ENCODE measurements around the gene BCL7C. TPM values are rescaled to one million over a fixed set of nuclear protein-coding genes. Genes with fewer than 3 reads are reported as not detected.

BCL7C gene
- total RNA-seq, 1 donor from 2014 or later = 53.9 TPM

DNA sequence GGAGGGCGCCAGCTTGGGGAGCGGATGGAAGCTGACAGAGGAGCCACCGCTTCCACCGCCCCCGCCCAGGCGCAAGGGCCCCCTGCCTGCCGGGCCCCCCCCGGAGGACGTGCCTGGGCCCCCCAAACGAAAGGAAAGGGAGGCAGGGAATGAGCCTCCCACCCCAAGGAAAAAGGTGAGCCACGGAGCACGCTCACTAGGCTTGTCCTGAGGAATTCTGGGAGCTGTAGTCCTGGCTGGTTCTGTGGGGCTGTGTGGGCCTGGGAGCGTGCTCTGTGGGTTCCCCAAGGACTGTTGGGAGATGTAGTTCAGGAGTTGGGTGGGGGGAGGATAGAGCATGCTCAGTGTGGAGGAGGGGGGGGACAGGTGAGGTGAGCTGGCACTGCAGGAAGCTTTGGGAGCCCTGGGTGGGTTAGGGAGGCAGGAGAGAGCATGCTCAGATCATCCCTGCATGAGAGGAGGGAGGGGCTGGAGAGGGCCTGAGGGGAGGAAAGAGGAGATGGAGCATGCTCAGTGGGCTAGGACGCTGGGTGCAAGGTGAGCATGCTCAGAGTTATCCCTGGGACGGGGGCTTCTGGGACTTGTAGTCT lies 34.0 kb upstream of the BCL7C start:
- peaks cover 26% of the 10 kb centered on the region for H3K4me1 Mint-ChIP-seq (ENCODE audit: unreplicated experiment)
- peaks cover 39% of the 10 kb centered on the region for H3K36me3 Mint-ChIP-seq (ENCODE audit: low read depth, unreplicated experiment)
- TF ChIP-seq, protein P1, sequence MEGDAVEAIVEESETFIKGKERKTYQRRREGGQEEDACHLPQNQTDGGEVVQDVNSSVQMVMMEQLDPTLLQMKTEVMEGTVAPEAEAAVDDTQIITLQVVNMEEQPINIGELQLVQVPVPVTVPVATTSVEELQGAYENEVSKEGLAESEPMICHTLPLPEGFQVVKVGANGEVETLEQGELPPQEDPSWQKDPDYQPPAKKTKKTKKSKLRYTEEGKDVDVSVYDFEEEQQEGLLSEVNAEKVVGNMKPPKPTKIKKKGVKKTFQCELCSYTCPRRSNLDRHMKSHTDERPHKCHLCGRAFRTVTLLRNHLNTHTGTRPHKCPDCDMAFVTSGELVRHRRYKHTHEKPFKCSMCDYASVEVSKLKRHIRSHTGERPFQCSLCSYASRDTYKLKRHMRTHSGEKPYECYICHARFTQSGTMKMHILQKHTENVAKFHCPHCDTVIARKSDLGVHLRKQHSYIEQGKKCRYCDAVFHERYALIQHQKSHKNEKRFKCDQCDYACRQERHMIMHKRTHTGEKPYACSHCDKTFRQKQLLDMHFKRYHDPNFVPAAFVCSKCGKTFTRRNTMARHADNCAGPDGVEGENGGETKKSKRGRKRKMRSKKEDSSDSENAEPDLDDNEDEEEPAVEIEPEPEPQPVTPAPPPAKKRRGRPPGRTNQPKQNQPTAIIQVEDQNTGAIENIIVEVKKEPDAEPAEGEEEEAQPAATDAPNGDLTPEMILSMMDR (IDR thresholded peaks at IDR 0.05; ENCODE audit: unreplicated experiment) = no peak
- H3K27me3 Mint-ChIP-seq (ENCODE audit: unreplicated experiment) = peaks cover 15% of the 10 kb centered on the region
- no peaks in the 10 kb centered on the region for H3K9me3 Mint-ChIP-seq (ENCODE audit: unreplicated experiment)
- H3K27ac Mint-ChIP-seq (ENCODE audit: unreplicated experiment) = no peak overlapping the region
- H3K4me3 Mint-ChIP-seq (ENCODE audit: unreplicated experiment) = no peak overlapping the region
- DNase-seq (ENCODE audit: low spot score) = no peak

- peaks cover 16% of the 10 kb centered on the region for H3K27me3 Mint-ChIP-seq (ENCODE audit: unreplicated experiment)
- peaks cover 33% of the 10 kb centered on the region for H3K36me3 Mint-ChIP-seq (ENCODE audit: low read depth, unreplicated experiment)
- H3K9me3 Mint-ChIP-seq (ENCODE audit: unreplicated experiment) = no peaks in the 10 kb centered on the region
- TF ChIP-seq, protein P1 (IDR thresholded peaks at IDR 0.05; ENCODE audit: unreplicated experiment) = no peak
- H3K4me3 Mint-ChIP-seq (ENCODE audit: unreplicated experiment) = peak overlapping the region; percentile 94
- DNase-seq (ENCODE audit: low spot score) = no peak
- peaks cover 24% of the 10 kb centered on the region for H3K4me1 Mint-ChIP-seq (ENCODE audit: unreplicated experiment)
- peak overlapping the region; percentile 97 for H3K27ac Mint-ChIP-seq (ENCODE audit: unreplicated experiment)
These were observed 33.3 kb upstream of the BCL7C start for GRCh38 chr16:30926937-30927788.

GRCh38 chr16:30925995-30926811 lies 32.3 kb upstream of the BCL7C start:
- Mint-ChIP-seq H3K36me3 (ENCODE audit: low read depth, unreplicated experiment) (peaks cover 28% of the 10 kb centered on the region), H3K4me1 (ENCODE audit: unreplicated experiment) (peaks cover 24% of the 10 kb centered on the region), H3K4me3 (ENCODE audit: unreplicated experiment) (peak overlapping the region; percentile 94), H3K9me3 (ENCODE audit: unreplicated experiment) (no peaks in the 10 kb centered on the region), H3K27me3 (ENCODE audit: unreplicated experiment) (peaks cover 22% of the 10 kb centered on the region), H3K27ac (ENCODE audit: unreplicated experiment) (peak overlapping the region; percentile 97)
- DNase-seq (ENCODE audit: low spot score) = no peak
- TF ChIP-seq, protein P1 (IDR thresholded peaks at IDR 0.05; ENCODE audit: unreplicated experiment) = no peak

DNA sequence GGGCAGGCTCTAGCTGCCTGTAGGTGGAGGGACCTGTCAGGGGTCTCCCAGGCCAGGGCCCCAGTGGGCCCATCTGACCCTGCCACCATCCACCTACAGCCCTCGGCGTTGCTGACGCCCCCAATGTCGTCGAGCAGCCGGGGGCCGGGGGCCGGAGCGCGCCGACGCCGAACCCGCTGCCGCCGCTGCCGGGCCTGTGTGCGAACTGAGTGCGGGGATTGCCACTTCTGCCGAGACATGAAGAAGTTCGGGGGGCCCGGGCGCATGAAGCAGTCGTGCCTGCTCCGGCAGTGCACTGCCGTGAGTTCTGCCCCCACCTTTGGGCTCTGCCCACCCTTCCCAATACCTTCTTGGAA lies 31.7 kb upstream of the BCL7C start:
- peak overlapping the region; percentile 97 for H3K27ac Mint-ChIP-seq (ENCODE audit: unreplicated experiment)
- H3K27me3 Mint-ChIP-seq (ENCODE audit: unreplicated experiment) = peaks cover 18% of the 10 kb centered on the region
- peak overlapping the region; percentile 94 for H3K4me3 Mint-ChIP-seq (ENCODE audit: unreplicated experiment)
- no peak for DNase-seq (ENCODE audit: low spot score)
- no peaks in the 10 kb centered on the region for H3K9me3 Mint-ChIP-seq (ENCODE audit: unreplicated experiment)
- TF ChIP-seq, protein P1 (IDR thresholded peaks at IDR 0.05; ENCODE audit: unreplicated experiment) = no peak
- H3K4me1 Mint-ChIP-seq (ENCODE audit: unreplicated experiment) = peaks cover 29% of the 10 kb centered on the region
- H3K36me3 Mint-ChIP-seq (ENCODE audit: low read depth, unreplicated experiment) = peaks cover 22% of the 10 kb centered on the region
